LHCN-M2 (cell line): Measurements from ENCODE around the gene SMOC1. TPM values are rescaled to one million over a fixed set of nuclear protein-coding genes. Genes with fewer than 3 reads are reported as not detected.

Experiments used
- total RNA-seq: library from RNA; depleted of rRNA; stranded (reverse); fragments of >200 nt; gene quantifications from 2 replicates; pipeline ENCODE4 v1.2.3, GENCODE V29; 2014; rRNA removed

The SMOC1 gene
- total RNA-seq, 1 experiment from 2014 or later, result 0.06 TPM

Other genes with a start within 250 kb of the SMOC1 start
- 118 and 126 TPM in 2 replicates for gene SRSF5, start 112.3 kb upstream of the SMOC1 start, total RNA-seq
- not detected in 2 replicates for gene SLC10A1, start 82.2 kb upstream of the SMOC1 start, total RNA-seq